OCI-LY1 (cell line): ENCODE measurements around the gene PKIG.

Source experiments
- CTCF ChIP-seq: fragments of 200-600 bp; sonication (generic), shearing (Covaris generic); IDR thresholded peaks from 2 replicates; pipeline ENCODE4 v1.5.1; 2017; ENCODE audit warnings: mild to moderate bottlenecking, antibody characterized with exemption, low read length, moderate library complexity, mixed read lengths
- EZH2 ChIP-seq: fragments of 200-600 bp; sonication (generic), shearing (Covaris generic); IDR thresholded peaks from 2 replicates; pipeline ENCODE4 v1.8.0; 2017; ENCODE audit warnings: borderline replicate concordance, mixed run types, mild to moderate bottlenecking, antibody characterized with exemption, low read length, moderate library complexity, mixed read lengths

GRCh38 chr20:44609516-44610312, 27.3 kb downstream of the PKIG start:
- TF ChIP-seq CTCF (peak; percentile 98), EZH2 (no peak)
